HuH-7.5 (cell line): ENCODE measurements around the gene KRTAP5-4.
"Not testable (repeated sequence)": the region's sequence is repeated elsewhere in the genome, so short reads cannot be mapped to it uniquely, and the experiment has no call there.

Experiments
- DNase-seq: peaks from one replicate; pipeline ENCODE4 v3.0.0; 2011; ENCODE audit warnings: low spot score

The KRTAP5-4 gene

DNA sequence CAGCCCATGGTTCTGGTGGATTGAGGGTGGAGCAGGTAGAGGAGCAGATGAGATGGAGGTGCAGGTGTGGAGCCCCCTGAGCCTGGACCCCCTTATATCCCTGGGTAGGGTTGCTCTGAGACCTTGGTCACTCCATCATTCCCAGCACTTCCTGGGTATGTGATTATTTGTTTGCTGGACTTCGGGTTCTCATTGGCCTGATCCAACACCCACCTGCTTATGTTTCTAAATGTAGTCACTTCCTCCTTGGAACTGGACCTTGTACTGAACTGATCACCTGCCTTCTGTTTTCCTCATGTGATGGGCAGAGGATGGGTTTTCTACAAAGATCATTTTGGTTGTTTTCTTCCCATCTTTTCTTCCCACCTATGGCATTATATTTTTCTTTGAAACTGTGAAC is at the start of gene KRTAP5-4:
TSS of gene KRTAP5-4 (minus strand) at position 53 of the 400 bp plus-strand sequence. CDS start at position 8, 45 bp downstream.
- no peak for DNase-seq

DNA sequence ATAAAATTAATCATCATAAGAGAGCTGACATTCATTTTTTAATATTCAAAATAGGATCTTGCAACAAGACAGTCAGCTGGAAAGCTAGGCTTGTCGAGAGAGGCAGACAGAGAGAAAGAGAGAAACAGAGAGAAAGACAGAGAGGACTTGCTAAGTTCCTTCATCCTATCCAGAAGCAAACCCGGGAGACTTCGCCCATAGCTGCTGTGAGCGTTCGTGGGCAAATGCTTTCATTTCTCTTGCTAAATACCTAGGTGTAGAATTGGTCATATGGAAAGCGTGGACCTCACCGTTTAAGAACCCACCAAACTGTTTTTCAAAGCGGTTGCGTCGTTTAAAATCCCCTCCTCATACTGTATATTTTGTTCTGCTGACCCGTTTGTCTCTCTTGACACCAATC is 49.7 kb upstream of the KRTAP5-4 start:
- DNase-seq: no peak

DNA sequence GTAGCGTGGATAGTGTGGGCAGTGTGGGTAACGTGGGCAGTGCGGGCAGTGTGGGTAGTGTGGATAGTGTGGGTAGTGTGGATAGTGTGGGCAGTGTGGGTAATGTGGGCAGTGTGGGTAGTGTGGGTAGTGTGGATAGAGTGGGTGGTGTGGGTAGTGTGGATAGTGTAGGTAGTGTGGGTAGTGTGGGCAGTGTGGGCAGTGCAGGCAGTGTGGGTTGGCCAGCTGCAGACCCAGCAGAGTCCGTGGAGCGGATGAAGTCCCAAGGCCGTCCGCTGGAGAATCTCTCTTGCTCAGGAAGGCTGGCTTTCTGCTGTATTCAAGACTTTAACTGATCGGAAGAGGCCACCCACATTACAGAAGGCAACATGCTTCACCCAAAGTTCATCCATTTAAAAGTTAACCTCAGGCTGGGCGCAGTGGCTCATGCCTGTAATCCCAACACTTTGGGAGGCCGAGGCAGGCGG is 49.0 kb upstream of the KRTAP5-4 start:
- DNase-seq: no peak

- not testable (repeated sequence) for DNase-seq
Observed at GRCh38 chr11:1670457-1670856, 48.5 kb upstream of the KRTAP5-4 start.

DNA sequence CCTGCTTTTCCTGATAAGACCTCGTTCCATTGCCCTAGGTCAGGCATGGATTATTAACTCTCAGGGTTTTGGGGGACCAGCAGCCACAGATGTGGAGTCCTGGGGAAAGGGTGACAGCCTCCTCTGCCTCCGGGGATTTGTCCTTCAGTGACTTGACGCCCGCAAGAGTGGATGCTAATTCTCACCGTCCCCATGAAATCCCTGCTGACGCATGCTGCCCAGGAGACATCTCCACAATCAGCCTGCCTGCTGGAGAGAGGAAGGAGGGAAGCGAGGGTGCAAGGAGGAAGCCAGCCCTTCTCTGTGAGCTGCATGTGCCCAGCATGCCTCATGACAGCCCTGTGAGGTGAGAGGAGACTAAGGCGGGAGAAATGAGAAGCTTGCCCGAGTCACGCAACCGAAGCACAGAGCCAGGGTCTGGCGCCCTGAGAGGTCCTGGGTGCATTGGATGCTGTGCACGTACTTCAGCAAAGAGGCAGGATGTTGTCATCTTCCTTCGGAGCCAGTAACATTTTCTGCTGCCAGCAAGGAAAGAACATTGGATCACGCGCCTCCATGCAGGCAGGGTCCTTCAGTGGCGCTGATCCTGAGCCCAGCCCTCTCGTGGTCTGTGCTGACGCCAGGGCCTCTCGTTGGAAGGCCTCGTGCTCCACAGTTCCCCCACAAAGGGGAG is 47.7 kb upstream of the KRTAP5-4 start:
- DNase-seq: no peak

DNA sequence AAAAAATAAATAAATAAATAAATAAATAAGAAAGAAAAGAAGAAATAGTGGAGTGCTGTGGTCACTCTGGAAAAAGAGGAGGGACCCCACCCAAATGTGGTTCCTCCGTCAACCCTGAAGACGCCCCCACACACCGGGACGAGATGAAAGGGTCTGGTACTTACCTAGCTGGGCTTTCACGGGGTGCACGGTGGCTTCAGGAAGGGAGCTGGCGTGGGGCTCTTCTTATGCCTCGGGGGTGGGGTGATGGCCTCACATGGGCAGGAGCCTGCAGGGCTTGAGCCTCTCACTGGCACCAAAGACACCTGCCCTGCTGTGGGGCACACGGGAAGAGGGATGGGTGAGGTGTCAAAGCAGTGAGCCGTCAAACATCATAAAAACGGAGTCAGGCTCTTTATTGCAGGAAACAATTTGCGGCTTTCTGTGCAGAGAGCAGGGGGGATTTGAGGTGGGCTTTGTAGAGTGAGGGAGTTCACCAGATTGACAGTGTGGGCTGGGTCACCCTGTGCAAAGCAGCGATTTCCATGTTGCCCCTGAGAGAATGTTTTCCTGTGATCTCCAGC is 47.1 kb upstream of the KRTAP5-4 start:
- DNase-seq: no peak

DNA sequence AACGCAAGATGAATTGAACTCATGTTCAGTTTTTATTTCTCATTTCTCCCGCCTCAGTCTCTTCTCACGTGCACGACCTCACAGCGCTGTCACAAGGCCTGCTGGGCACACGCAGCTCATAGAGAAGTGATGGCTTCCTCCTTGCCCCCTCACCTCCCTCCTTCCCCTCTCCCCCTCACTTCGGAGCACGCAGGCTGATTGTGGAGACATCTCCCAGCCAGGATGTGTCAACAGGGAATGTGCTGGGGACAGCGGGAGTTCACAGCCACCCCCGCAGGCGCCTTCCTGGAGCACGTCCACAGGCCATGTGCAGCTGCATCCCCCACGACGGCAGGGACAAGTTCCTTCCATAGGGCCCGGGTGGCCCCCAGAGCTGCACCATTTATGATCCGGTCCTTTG is 46.0 kb upstream of the KRTAP5-4 start:
- no peak for DNase-seq

DNA sequence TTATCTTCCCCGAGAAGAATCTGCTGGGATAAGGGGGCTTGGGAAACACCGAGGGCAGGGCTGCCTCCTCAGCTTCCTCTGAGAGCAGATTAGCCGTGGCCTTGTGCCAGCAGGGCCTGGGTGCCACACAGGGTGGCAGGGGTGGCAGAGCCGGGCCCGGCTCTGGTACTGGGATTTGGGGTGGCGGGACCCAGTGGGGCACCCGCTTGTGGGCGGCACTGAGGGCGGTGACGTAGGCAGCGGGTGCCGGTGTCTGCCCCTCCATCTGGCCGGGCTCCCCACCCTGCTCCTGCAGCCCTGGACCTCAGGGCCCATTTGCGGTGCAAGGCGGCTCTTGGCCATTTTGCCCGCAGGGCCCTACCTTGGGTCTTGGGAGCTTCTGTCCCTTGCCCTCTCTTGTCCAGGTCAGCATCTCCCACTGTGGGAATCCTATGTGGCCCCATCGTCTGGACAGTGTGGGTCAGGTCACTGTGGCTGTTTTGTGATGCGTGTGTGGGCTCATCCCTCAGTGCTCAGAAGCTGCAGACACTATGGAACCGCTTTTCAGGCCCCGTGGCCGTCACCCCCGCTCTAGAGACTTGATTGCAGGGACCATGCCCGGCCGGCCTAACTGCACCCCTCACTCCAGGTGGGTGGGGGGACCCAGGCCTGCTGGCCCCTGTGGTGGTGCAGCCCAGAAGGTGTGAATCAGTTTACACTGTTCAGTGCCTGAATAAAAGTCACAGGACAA is 45.3 kb upstream of the KRTAP5-4 start:
- DNase-seq: no peak

DNA sequence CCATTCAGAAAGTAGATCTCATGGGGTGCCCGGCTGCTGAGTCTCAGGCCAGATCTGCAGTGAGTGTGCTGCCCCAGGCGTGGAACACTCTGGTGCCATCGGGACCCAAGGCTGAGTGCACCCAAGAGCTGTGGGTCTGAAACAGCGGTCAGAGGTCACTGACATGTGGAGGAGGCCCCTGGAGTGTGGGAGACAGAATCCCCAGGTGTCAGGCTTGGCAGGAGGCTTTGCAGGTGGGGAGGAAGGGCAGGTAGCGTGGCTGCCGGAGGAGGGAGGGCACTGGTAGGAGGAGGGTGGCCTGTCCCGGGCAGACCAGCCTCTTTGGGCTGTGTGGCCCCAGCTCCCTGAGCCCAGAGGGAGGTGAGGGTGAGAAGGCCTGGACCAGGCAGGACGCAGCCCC is 43.4 kb upstream of the KRTAP5-4 start:
- DNase-seq: no peak

GRCh38 chr11:1662699-1663283 is 40.9 kb upstream of the KRTAP5-4 start:
- not testable (repeated sequence) for DNase-seq

- not testable (repeated sequence) for DNase-seq
Observed at GRCh38 chr11:1661454-1662269, 39.7 kb upstream of the KRTAP5-4 start.

DNA sequence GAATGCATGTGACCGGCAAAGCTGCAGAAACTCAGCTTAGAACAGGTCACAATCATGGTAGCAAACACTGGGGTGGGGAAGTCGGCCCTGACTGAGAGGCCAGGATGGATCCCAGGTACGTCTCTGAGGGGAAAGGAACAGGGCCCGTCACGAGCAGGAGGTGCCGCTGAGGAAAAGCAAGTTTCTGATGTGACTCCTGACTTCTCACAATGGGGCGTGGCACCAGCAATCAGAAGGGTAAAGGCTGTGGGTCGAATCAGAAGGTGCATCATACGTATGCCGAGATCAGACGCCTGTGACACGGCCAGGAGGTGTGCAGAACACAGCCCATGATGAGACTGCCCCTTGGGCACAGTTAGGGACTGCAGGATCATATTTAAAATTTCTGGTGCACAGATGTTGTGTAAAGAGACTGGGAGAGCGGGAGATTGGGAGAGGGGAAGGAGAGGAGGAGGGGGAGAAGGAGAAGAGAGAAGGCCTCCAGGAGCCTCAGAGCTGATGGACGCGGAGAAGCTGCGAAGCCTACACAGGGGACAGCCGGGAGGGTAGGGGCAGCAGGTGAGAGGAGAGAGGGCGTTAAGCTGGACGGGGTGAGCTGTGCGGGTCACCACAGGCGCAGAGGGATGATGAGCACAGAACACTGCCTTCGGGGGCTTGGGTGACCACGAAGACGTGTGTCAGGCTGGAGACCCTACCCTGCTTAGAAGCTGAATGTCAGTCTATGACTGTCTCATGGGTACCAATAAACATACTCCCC is 38.4 kb upstream of the KRTAP5-4 start:
- no peak for DNase-seq

GRCh38 chr11:1659506-1659905 is 37.6 kb upstream of the KRTAP5-4 start:
- DNase-seq: no peak

DNA sequence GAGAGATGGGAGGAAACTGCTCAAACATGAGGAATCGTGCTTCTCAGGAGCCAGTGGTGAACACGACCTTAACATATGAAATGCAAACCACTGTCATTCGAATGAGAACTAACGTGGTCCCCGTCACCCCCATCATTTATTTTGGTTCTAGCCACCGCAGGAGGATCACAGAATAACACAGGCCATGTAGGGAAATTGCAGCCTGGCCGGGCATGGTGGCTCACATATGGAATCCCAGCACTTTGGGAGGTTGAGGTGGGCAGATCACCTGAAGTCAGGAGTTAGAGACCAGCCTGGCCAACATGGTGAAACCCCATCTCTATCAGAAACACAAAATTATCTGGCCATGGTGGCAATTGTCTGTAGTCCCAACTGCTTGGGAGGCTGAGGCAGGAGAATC is 34.7 kb upstream of the KRTAP5-4 start:
- DNase-seq: no peak

DNA sequence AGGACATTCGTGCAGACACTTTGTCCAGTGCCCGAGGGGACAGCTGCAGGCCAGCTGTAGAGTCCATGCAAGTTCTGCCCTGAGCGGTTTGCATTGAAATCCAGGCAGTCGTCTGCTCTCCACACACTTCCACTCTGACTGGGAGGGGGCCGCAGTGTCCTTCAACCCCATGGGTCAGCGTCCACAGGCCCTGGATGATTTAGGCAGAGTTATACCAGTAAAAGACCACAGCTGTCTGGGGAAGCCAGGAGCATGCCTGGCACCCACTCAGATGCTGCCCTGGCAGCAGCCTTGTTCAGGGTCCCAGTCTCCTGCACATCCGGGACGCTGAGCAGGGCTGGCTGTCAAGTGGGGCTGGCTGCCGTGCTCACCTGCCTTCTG is 34.1 kb upstream of the KRTAP5-4 start:
- no peak for DNase-seq

DNA sequence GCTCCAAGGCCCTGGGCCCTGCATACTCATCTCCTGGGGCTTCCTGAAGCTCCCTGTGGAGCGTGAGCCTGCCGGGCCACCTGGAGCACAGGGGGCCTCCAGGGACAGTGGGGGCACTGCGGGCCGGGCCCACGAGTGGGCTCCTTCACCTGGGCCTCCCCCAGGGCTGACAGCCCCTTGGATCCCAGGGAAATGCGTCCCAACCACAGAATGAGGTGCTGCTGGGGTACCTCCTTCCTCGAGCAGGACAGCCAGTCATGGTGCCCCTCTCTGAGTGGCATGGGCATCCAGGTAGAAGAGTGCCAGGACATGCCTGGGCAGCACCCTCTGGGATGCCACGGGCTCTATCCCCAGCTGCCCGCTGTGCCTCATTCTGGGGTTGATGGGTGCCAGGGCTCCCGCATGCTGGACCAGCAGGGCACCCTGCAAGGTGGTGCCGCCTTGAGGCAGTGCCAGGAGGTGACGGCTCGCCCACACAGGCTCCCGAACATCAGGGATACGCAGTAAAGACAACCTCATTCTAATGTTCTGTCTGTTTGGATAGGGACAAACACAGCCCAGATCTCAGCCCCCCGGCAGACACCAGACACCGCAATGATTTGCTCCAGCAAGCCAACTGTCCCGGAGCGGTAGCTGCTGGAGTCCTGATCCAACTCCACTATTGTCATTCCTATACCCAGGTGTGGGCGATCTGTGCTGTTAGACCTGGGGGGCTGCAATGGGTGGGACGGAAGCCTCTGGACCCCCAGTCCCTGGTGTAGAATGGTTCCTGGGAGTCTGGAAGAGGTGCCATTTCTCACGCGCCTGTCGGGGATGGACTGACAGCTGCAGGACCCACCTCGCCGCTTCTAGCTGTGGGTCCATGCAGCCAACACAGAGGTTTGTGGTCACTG is 33.5 kb upstream of the KRTAP5-4 start:
- DNase-seq: no peak

DNA sequence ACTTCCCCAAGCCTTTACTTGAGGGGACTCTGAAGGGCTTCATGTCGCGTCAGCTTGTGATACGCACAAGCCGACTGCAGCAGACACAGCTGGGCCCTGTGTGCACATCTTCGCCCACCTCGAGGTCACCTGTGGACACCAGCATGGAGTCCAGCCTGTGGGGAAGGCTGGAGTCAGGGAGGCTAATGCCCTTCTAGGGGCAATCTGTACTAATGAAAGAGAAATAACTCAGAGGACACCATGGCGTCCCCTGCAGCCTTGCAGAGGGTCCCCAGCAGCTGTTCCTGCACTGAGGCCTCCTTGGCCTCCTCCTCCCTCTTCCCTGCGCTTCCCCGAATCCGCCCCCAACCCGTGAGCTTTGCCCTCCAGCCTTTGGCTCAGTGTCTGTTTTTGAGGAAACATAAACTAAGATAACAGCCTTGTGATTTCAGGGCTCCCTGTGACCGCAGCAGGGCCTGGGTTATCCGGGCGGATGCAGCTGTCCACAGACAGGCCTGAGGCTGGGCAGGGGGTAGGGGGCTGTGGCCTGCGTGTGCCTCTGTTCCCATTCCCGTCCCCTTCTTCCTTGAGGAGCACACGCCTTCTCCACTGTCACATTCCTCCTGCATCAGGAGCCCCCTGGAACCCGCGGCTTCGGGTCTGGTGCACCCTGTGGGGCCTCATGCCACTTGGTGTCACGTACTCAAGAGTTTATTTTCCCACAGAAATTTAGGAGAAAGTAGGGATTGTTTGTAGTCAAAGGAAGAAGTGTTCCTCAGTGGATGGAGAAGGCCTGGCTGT is 32.6 kb upstream of the KRTAP5-4 start:
- peak; percentile 51 for DNase-seq

- DNase-seq: peak; percentile 43
Observed at GRCh38 chr11:1653541-1654387, 31.8 kb upstream of the KRTAP5-4 start.
